GM12878 (cell line): Measurements from ENCODE around the gene ZNF692. TPM values are rescaled to one million over a fixed set of nuclear protein-coding genes. Genes with fewer than 3 reads are reported as not detected.

Experiments
- microRNA-seq: library from miRNA; unstranded; fragments of <30 nt; microRNA quantifications from one replicate; pipeline ENCODE4, GENCODE V29; 2018
- polyA plus RNA-seq, 11 experiments: library from polyadenylated mRNA; depleted of rRNA in 4 of 11; unstranded in 6 of 11; stranded (reverse) in 5 of 11; fragments of >200 nt; fragmentation: Nextera tagmentation in 4 of 11; fragmentation: Illumina TruSeq in 1 of 11; extraction: Ambion mirVana in 4 of 11; extraction: Trizol in 1 of 11; gene quantifications; 1 replicate in 1 of 11; 2 replicates in 10 of 11; pipeline versions ENCODE4 v1.2.1 to v1.2.3, GENCODE V29; 2011 to 2016; ENCODE audit warnings: inconsistent platforms in 2 of 11, missing spikeins in 2 of 11, low read depth in 1 of 11
- small RNA-seq: library from RNA; depleted of rRNA; stranded (forward); fragments of <200 nt; gene quantifications from one replicate; pipeline ENCODE3, GENCODE V24; 2014
- total RNA-seq, 4 experiments: library from RNA; depleted of rRNA in 3 of 4; stranded (reverse); fragments of >200 nt in 3 of 4; fragmentation: Illumina TruSeq in 1 of 4; extraction: Trizol in 1 of 4; gene quantifications; 2 replicates each; pipeline versions ENCODE4 v1.2.1 to v1.2.3, GENCODE V29; 2013 to 2021

The ZNF692 gene
- total and polyA plus RNA-seq, 10 of the 15 experiments (the other 5 are each of a cell fraction or from before 2014, with no cell fraction given) = 5.3 to 76.6 (median 36.9) TPM

Small RNA genes lying within 50 kb of the gene (microRNA-seq; reads per million reads assigned to microRNA genes)
- 3.4 reads per million, percentile 18 among the genes with 10 or more reads in this experiment for gene MIR3124

Small RNA genes lying within 50 kb of the gene (small RNA-seq; reads per million reads assigned to genes)
- not detected for gene MIR3124

Other genes starting within 250 kb of the ZNF692 start
Only the 7 nearest of the 8 such genes appear.
- gene OR2T35, start 213.8 kb downstream of the ZNF692 start, total RNA-seq (2014; rRNA removed) = 0.22 and 0.68 TPM in 2 replicates
- 0.89 and 0.97 TPM in 2 replicates for gene OR2T35, start 213.8 kb downstream of the ZNF692 start, total RNA-seq (2014; rRNA removed; fragmentation: Illumina TruSeq; extraction: Trizol)
- 0.49 and 0.66 TPM in 2 replicates for gene OR2T35, start 213.8 kb downstream of the ZNF692 start, total RNA-seq (2021)
- gene OR2T35, start 213.8 kb downstream of the ZNF692 start, polyA plus RNA-seq (2011; rRNA removed) = 0.54 and 0.61 TPM in 2 replicates
- not detected in 2 replicates for gene OR2T35, start 213.8 kb downstream of the ZNF692 start, polyA plus RNA-seq (2014; fragmentation: Illumina TruSeq; extraction: Trizol)
- under 1 TPM in 1 of 2 experiments, not detected in 1; 0.03 TPM for gene OR2T35, start 213.8 kb downstream of the ZNF692 start, polyA plus RNA-seq (2014; fragmentation: Nextera tagmentation; extraction: Ambion mirVana)
- 0.08 and 0.15 TPM in 2 replicates for gene OR2T35, start 213.8 kb downstream of the ZNF692 start, polyA plus RNA-seq (2014; rRNA removed)
- under 1 TPM; 0.10 to 0.28 TPM for gene OR2T35, start 213.8 kb downstream of the ZNF692 start, polyA plus RNA-seq (2016; fragmentation: Nextera tagmentation; extraction: Ambion mirVana)
- 0.23 and 0.71 TPM in 2 replicates for gene OR2T27, start 203.6 kb downstream of the ZNF692 start, total RNA-seq (2014; rRNA removed)
- 0.22 and 0.32 TPM in 2 replicates for gene OR2T27, start 203.6 kb downstream of the ZNF692 start, total RNA-seq (2014; rRNA removed; fragmentation: Illumina TruSeq; extraction: Trizol)
- 0.33 and 0.48 TPM in 2 replicates for gene OR2T27, start 203.6 kb downstream of the ZNF692 start, total RNA-seq (2021)
- gene OR2T27, start 203.6 kb downstream of the ZNF692 start, polyA plus RNA-seq (2011; rRNA removed) = 0.18 TPM in 1 of 2 replicates, not detected in the other
- gene OR2T27, start 203.6 kb downstream of the ZNF692 start, polyA plus RNA-seq (2014; fragmentation: Illumina TruSeq; extraction: Trizol) = not detected in 2 replicates
- gene OR2T27, start 203.6 kb downstream of the ZNF692 start, polyA plus RNA-seq (2014; fragmentation: Nextera tagmentation; extraction: Ambion mirVana) = under 1 TPM in 1 of 2 experiments, not detected in 1; 0.13 TPM
- 0.17 TPM in 1 of 2 replicates, not detected in the other for gene OR2T27, start 203.6 kb downstream of the ZNF692 start, polyA plus RNA-seq (2014; rRNA removed)
- gene OR2T27, start 203.6 kb downstream of the ZNF692 start, polyA plus RNA-seq (2016; fragmentation: Nextera tagmentation; extraction: Ambion mirVana) = under 1 TPM in 1 of 2 experiments, not detected in 1; 0.24 TPM
- gene OR14I1, start 156.3 kb downstream of the ZNF692 start, total RNA-seq (2014; rRNA removed) = 0.62 and 0.65 TPM in 2 replicates
- gene OR14I1, start 156.3 kb downstream of the ZNF692 start, total RNA-seq (2014; rRNA removed; fragmentation: Illumina TruSeq; extraction: Trizol) = 0.41 and 0.49 TPM in 2 replicates
- gene OR14I1, start 156.3 kb downstream of the ZNF692 start, total RNA-seq (2021) = 0.37 and 1.1 TPM in 2 replicates
- 0.65 and 0.90 TPM in 2 replicates for gene OR14I1, start 156.3 kb downstream of the ZNF692 start, polyA plus RNA-seq (2011; rRNA removed)
- gene OR14I1, start 156.3 kb downstream of the ZNF692 start, polyA plus RNA-seq (2014; fragmentation: Illumina TruSeq; extraction: Trizol) = 1.0 and 3.1 TPM in 2 replicates
- 1 to 10 TPM in 1 of 2 experiments, under 1 TPM in 1; 0.68 to 1.5 TPM for gene OR14I1, start 156.3 kb downstream of the ZNF692 start, polyA plus RNA-seq (2014; fragmentation: Nextera tagmentation; extraction: Ambion mirVana)
- 0.20 and 1.0 TPM in 2 replicates for gene OR14I1, start 156.3 kb downstream of the ZNF692 start, polyA plus RNA-seq (2014; rRNA removed)
- gene OR14I1, start 156.3 kb downstream of the ZNF692 start, polyA plus RNA-seq (2016; fragmentation: Nextera tagmentation; extraction: Ambion mirVana) = under 1 TPM; 0.21 to 0.66 TPM
- gene LYPD8, start 103.3 kb downstream of the ZNF692 start, total RNA-seq (2014; rRNA removed) = not detected in 2 replicates
- gene LYPD8, start 103.3 kb downstream of the ZNF692 start, total RNA-seq (2014; rRNA removed; fragmentation: Illumina TruSeq; extraction: Trizol) = 0.13 TPM in 1 of 2 replicates, not detected in the other
- gene LYPD8, start 103.3 kb downstream of the ZNF692 start, total RNA-seq (2021) = not detected in 2 replicates
- not detected in 2 replicates for gene LYPD8, start 103.3 kb downstream of the ZNF692 start, polyA plus RNA-seq (2011; rRNA removed)
- gene LYPD8, start 103.3 kb downstream of the ZNF692 start, polyA plus RNA-seq (2014; fragmentation: Illumina TruSeq; extraction: Trizol) = not detected in 2 replicates
- under 1 TPM; 0.18 to 0.40 TPM for gene LYPD8, start 103.3 kb downstream of the ZNF692 start, polyA plus RNA-seq (2014; fragmentation: Nextera tagmentation; extraction: Ambion mirVana)
- gene LYPD8, start 103.3 kb downstream of the ZNF692 start, polyA plus RNA-seq (2014; rRNA removed) = 0.06 TPM in 1 of 2 replicates, not detected in the other
- gene LYPD8, start 103.3 kb downstream of the ZNF692 start, polyA plus RNA-seq (2016; fragmentation: Nextera tagmentation; extraction: Ambion mirVana) = not detected
- gene SH3BP5L, start 33.2 kb downstream of the ZNF692 start, total RNA-seq (2014; rRNA removed) = 14.3 and 16.7 TPM in 2 replicates
- gene SH3BP5L, start 33.2 kb downstream of the ZNF692 start, total RNA-seq (2014; rRNA removed; fragmentation: Illumina TruSeq; extraction: Trizol) = 9.6 and 10.4 TPM in 2 replicates
- 16.8 and 19.1 TPM in 2 replicates for gene SH3BP5L, start 33.2 kb downstream of the ZNF692 start, total RNA-seq (2021)
- 15.4 and 22.8 TPM in 2 replicates for gene SH3BP5L, start 33.2 kb downstream of the ZNF692 start, polyA plus RNA-seq (2011; rRNA removed)
- 6.5 and 11.4 TPM in 2 replicates for gene SH3BP5L, start 33.2 kb downstream of the ZNF692 start, polyA plus RNA-seq (2014; fragmentation: Illumina TruSeq; extraction: Trizol)
- gene SH3BP5L, start 33.2 kb downstream of the ZNF692 start, polyA plus RNA-seq (2014; fragmentation: Nextera tagmentation; extraction: Ambion mirVana) = 1 to 10 TPM; 1.1 to 1.6 TPM
- 16.1 and 17.4 TPM in 2 replicates for gene SH3BP5L, start 33.2 kb downstream of the ZNF692 start, polyA plus RNA-seq (2014; rRNA removed)
- 1 to 10 TPM; 2.1 TPM for gene SH3BP5L, start 33.2 kb downstream of the ZNF692 start, polyA plus RNA-seq (2016; fragmentation: Nextera tagmentation; extraction: Ambion mirVana)
- 37.9 and 43.5 TPM in 2 replicates for gene ZNF672, start 20.9 kb downstream of the ZNF692 start, total RNA-seq (2014; rRNA removed)
- 13.9 and 14.1 TPM in 2 replicates for gene ZNF672, start 20.9 kb downstream of the ZNF692 start, total RNA-seq (2014; rRNA removed; fragmentation: Illumina TruSeq; extraction: Trizol)
- gene ZNF672, start 20.9 kb downstream of the ZNF692 start, total RNA-seq (2021) = 48.6 and 51.3 TPM in 2 replicates
- 33.7 and 48.7 TPM in 2 replicates for gene ZNF672, start 20.9 kb downstream of the ZNF692 start, polyA plus RNA-seq (2011; rRNA removed)
- 13.6 and 17.2 TPM in 2 replicates for gene ZNF672, start 20.9 kb downstream of the ZNF692 start, polyA plus RNA-seq (2014; fragmentation: Illumina TruSeq; extraction: Trizol)
- gene ZNF672, start 20.9 kb downstream of the ZNF692 start, polyA plus RNA-seq (2014; fragmentation: Nextera tagmentation; extraction: Ambion mirVana) = 1 to 10 TPM; 2.9 to 5.2 TPM
- gene ZNF672, start 20.9 kb downstream of the ZNF692 start, polyA plus RNA-seq (2014; rRNA removed) = 39.4 and 45.6 TPM in 2 replicates
- 10 to 100 TPM; 40.2 to 41.7 TPM for gene ZNF672, start 20.9 kb downstream of the ZNF692 start, polyA plus RNA-seq (2016; fragmentation: Nextera tagmentation; extraction: Ambion mirVana)
- 4.0 and 4.2 TPM in 2 replicates for gene PGBD2, start 47.1 kb upstream of the ZNF692 start, total RNA-seq (2014; rRNA removed)
- 3.2 and 4.2 TPM in 2 replicates for gene PGBD2, start 47.1 kb upstream of the ZNF692 start, total RNA-seq (2014; rRNA removed; fragmentation: Illumina TruSeq; extraction: Trizol)
- 4.3 and 4.4 TPM in 2 replicates for gene PGBD2, start 47.1 kb upstream of the ZNF692 start, total RNA-seq (2021)
- gene PGBD2, start 47.1 kb upstream of the ZNF692 start, polyA plus RNA-seq (2011; rRNA removed) = 10.3 and 10.5 TPM in 2 replicates
- gene PGBD2, start 47.1 kb upstream of the ZNF692 start, polyA plus RNA-seq (2014; fragmentation: Illumina TruSeq; extraction: Trizol) = 4.0 TPM in 2 replicates
- gene PGBD2, start 47.1 kb upstream of the ZNF692 start, polyA plus RNA-seq (2014; fragmentation: Nextera tagmentation; extraction: Ambion mirVana) = 1 to 10 TPM; 4.7 to 5.6 TPM
- 4.0 and 5.6 TPM in 2 replicates for gene PGBD2, start 47.1 kb upstream of the ZNF692 start, polyA plus RNA-seq (2014; rRNA removed)
- gene PGBD2, start 47.1 kb upstream of the ZNF692 start, polyA plus RNA-seq (2016; fragmentation: Nextera tagmentation; extraction: Ambion mirVana) = 1 to 10 TPM; 6.5 to 6.9 TPM